GM13976 (cell line): ENCODE results near the gene KCND3.

Experiments
- DNase-seq: peaks from one replicate; pipeline ENCODE4 v3.0.0; 2012; ENCODE audit warnings: low spot score
- in situ Hi-C: fragments of 300-500 bp; cut with MboI; formaldehyde crosslinking; loops from one replicate; pipeline ENCODE4 v1.12.0; 2022; ENCODE audit warnings: low sequenced_read_pairs, mixed read lengths, inconsistent platforms; ENCODE audit not compliant: unreplicated experiment
- TF ChIP-seq, protein P1 (sequence below): IDR thresholded peaks from 2 replicates; pipeline ENCODE4 v1.5.1; 2012; ENCODE audit warnings: borderline replicate concordance, mild to moderate bottlenecking; ENCODE audit not compliant: insufficient read depth; ENCODE audit errors: extremely low read depth, missing control alignments, control extremely low read depth

KCND3 gene

DNA sequence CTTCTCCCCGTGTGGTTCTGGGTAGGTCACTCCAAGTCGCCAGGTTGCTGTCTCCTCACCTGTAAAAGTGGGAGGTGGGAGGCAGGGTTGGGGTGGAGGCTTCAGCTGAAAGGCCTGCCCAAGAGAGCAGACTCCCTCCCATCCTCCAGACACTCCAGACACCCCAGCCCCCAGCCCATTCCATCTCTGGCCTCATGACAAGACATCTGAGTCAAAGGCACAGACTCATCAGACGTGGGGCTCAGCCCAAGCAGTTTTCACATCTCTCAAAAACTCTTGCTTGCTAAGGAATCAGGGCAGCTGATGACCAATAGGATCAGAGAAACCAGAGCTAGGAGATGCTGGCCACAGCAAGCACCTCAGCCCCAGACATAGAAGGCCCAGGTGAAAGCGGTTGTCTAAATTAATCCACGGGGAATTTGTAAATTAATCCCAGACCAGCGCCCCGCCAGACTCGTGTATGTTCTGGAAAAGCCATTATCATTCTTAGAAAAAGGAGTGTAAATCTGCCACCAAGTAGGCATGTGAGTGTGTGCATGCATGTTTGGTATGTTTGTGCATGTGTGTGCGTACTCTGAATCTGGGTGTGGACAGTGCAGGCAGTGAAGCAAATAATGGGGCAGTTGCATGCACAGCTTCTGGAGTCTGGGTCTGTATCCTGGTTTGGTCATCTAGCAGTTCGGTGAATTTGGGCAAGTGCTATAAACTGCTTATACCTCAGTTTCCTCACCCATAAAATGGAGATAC, 55.2 kb downstream of the KCND3 start:
- TF ChIP-seq, protein P1, sequence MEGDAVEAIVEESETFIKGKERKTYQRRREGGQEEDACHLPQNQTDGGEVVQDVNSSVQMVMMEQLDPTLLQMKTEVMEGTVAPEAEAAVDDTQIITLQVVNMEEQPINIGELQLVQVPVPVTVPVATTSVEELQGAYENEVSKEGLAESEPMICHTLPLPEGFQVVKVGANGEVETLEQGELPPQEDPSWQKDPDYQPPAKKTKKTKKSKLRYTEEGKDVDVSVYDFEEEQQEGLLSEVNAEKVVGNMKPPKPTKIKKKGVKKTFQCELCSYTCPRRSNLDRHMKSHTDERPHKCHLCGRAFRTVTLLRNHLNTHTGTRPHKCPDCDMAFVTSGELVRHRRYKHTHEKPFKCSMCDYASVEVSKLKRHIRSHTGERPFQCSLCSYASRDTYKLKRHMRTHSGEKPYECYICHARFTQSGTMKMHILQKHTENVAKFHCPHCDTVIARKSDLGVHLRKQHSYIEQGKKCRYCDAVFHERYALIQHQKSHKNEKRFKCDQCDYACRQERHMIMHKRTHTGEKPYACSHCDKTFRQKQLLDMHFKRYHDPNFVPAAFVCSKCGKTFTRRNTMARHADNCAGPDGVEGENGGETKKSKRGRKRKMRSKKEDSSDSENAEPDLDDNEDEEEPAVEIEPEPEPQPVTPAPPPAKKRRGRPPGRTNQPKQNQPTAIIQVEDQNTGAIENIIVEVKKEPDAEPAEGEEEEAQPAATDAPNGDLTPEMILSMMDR: no peak
- DNase-seq: no peak
- in situ Hi-C loops: no loop called here

DNA sequence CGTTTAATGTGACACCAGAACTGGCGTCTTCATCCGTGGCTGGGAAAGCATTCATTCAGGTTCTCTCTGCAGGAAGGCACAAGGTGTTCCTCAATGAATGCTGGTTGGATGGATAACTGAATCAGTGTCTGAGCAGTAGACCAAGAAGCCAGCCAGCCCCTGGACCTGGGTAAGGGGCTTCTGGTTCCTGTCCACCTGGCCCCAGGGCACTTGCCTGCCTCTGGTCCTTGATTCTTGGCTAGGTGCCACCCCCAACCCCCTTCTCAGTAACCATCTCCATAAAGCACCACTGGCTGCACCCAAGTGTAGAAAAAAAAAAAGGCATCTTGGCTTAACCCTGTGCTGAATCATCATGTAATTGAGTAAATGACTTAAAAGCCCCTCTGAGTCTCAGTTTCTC, 59.1 kb downstream of the KCND3 start:
- in situ Hi-C loops: no loop called here
- TF ChIP-seq, protein P1: no peak
- no peak for DNase-seq

DNA sequence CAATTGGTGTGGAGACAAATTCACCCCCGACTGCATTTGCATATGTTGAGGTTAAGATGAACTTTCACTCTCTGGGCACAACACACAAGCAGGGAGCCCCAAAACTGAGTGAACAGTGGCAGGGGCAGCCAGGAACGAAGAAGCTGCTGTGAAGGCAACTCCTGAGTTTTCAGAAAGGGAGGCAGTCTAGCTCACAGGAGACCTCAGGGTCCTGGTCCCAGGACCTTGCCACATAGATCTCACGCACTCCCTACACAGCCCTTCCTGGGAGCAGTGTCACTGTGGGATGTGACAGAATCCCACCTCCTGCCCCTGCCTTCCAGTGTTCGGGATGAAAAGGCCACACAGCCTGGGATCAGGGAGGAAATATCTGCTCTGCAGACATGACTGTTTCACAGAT, 60.9 kb downstream of the KCND3 start:
- TF ChIP-seq, protein P1: no peak
- no peak for DNase-seq
- in situ Hi-C loops: no loop called here

DNA sequence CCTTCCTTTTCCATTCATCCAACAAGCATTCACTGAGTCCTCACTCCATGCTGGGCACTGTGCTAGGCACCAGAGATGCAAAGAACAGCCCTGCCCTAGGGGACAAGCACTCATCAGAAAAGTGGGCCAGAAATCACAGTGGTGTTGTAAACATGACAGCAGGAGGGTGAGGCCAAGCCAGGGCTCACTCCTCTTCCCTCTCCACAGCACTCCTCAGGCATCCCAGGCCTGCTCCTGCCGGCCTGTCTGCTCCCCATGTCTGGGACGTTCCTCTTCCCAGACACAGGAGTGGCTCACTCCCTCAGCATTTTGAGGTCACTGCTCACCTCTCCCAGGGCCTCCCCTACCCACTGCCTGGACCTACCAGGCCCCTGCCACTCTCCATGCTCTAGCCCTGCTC, 61.8 kb downstream of the KCND3 start:
- DNase-seq: no peak
- in situ Hi-C loops: no loop called here
- TF ChIP-seq, protein P1: no peak

DNA sequence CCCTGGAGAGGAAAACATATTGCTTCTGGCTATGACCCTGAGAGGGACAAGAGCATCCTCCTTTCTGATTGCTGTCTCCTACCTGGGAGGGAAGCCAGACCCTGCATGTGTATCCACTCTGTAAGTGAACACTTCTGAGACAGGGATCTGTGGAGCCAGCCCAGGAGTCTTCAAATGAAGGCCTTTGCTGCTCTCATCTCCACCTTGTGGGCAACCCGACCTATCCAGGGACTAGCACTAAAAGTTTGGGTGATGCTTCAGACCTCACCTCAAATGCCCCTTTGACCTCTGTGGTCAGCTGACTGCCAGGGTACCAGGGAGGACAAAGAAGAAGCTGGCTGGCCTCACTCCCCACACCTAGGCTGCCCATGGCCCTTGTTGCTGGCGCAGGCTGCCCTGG, 64.7 kb downstream of the KCND3 start:
- DNase-seq: no peak
- in situ Hi-C loops: no loop called here
- TF ChIP-seq, protein P1: no peak

DNA sequence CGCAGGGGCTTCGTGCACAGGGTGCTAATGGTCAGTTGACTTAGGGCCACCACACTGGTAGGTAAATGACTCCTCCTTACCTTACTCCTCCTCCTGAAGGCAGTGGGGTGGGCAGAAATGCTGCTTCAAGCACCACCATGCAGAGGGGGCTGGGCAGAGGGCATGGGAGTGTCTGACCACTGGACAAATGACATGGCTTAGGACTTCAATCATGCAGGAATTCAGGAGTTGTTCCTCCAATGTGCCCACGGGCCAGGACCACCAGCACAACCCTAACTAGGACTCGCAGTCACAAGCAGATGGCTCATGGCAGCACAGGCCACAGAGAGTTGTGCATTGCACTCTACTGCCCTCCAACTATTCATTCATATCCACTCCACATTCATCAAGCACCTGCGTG, 65.7 kb downstream of the KCND3 start:
- in situ Hi-C loops: no loop called here
- TF ChIP-seq, protein P1: no peak
- no peak for DNase-seq
